ENCODE data around the gene DRC1. TPM values are rescaled to one million over a fixed set of nuclear protein-coding genes. Genes with fewer than 3 reads are reported as not detected.

DRC1 gene
- total RNA-seq, 1 donor from 2014 or later: 3.7 TPM

- Mint-ChIP-seq H3K9me3 (no peaks in the 10 kb centered on the region), H3K4me1 (ENCODE audit: unreplicated experiment) (no peaks in the 10 kb centered on the region), H3K27me3 (peaks cover 7% of the 10 kb centered on the region), H3K4me3 (no peak overlapping the region), H3K36me3 (peaks cover 3% of the 10 kb centered on the region), H3K27ac (no peak overlapping the region)
- no peak for DNase-seq (ENCODE audit: extremely low spot score, unreplicated experiment)
- no peak for TF ChIP-seq CTCF (conservative IDR thresholded peaks at IDR 0.05)
These were observed 21.4 kb downstream of the DRC1 start for GRCh38 chr2:26422947-26423629.

DNA sequence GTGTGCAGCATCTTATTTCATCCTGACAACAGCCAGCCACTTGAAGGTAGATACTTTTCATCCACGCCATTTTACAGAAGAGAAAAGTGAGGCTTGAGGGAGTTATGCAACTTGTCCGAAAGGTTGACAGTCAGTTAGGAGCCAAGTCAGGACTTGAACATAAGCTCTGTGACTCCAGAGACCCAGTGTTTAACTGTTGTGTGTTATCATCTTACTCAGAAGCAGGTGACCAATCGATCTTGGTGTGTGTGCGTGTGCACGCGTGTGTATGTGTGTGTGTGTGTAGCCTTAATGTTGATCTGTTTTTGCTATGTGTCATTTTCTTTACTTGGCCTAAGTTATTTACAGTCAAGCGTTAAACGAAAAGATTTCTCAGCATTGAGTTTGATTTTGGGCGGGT is 22.0 kb downstream of the DRC1 start:
- H3K27me3 Mint-ChIP-seq: peaks cover 7% of the 10 kb centered on the region
- TF ChIP-seq CTCF (conservative IDR thresholded peaks at IDR 0.05): no peak
- H3K27ac Mint-ChIP-seq: no peak overlapping the region
- no peaks in the 10 kb centered on the region for H3K4me1 Mint-ChIP-seq (ENCODE audit: unreplicated experiment)
- H3K36me3 Mint-ChIP-seq: peaks cover 3% of the 10 kb centered on the region
- no peak for DNase-seq (ENCODE audit: extremely low spot score, unreplicated experiment)
- H3K4me3 Mint-ChIP-seq: no peak overlapping the region
- H3K9me3 Mint-ChIP-seq: no peaks in the 10 kb centered on the region

GRCh38 chr2:26424221-26424620 is 22.5 kb downstream of the DRC1 start:
- no peak overlapping the region for H3K4me3 Mint-ChIP-seq
- no peaks in the 10 kb centered on the region for H3K4me1 Mint-ChIP-seq (ENCODE audit: unreplicated experiment)
- H3K36me3 Mint-ChIP-seq: peaks cover 3% of the 10 kb centered on the region
- TF ChIP-seq CTCF (conservative IDR thresholded peaks at IDR 0.05): no peak
- H3K27ac Mint-ChIP-seq: no peak overlapping the region
- peaks cover 7% of the 10 kb centered on the region for H3K27me3 Mint-ChIP-seq
- H3K9me3 Mint-ChIP-seq: no peaks in the 10 kb centered on the region
- no peak for DNase-seq (ENCODE audit: extremely low spot score, unreplicated experiment)

DNA sequence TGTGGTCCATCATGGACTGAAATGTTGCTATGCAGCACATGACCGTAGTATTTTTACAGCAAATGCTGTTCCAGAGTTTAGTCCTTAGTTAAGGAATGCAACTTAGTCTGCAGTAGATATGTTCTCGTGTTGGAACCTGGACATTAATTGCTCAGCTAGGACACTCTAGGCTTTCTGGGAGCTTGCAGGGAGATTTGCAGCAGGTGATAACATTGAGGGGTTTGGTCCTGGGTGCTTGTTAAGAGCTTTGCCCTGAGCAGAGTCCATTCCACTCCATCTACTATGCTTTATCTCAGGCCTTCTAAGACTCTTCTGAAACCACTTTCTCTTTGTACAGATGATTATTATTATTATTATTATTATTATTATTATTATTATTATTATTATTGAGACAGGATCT is 27.1 kb downstream of the DRC1 start:
- H3K9me3 Mint-ChIP-seq: no peaks in the 10 kb centered on the region
- peaks cover 3% of the 10 kb centered on the region for H3K36me3 Mint-ChIP-seq
- no peak overlapping the region for H3K4me3 Mint-ChIP-seq
- no peak for DNase-seq (ENCODE audit: extremely low spot score, unreplicated experiment)
- no peaks in the 10 kb centered on the region for H3K4me1 Mint-ChIP-seq (ENCODE audit: unreplicated experiment)
- H3K27me3 Mint-ChIP-seq: peaks cover 8% of the 10 kb centered on the region
- TF ChIP-seq CTCF (conservative IDR thresholded peaks at IDR 0.05): no peak
- no peak overlapping the region for H3K27ac Mint-ChIP-seq

- no peak for DNase-seq (ENCODE audit: extremely low spot score, unreplicated experiment)
- Mint-ChIP-seq H3K4me1 (ENCODE audit: unreplicated experiment) (no peaks in the 10 kb centered on the region), H3K27me3 (peaks cover 8% of the 10 kb centered on the region), H3K36me3 (peaks cover 2% of the 10 kb centered on the region), H3K27ac (no peak overlapping the region), H3K9me3 (no peaks in the 10 kb centered on the region), H3K4me3 (no peak overlapping the region)
- no peak for TF ChIP-seq CTCF (conservative IDR thresholded peaks at IDR 0.05)
These were observed 28.3 kb downstream of the DRC1 start for GRCh38 chr2:26429779-26430578.
